IPS DF 4.7 (cell line): Measurements from ENCODE around the gene TAS1R3.

Experiments used
- DNase-seq: peaks from one replicate; pipeline ENCODE4 v3.0.0-alpha.2; 2013; ENCODE audit warnings: low spot score; ENCODE audit errors: extremely low read depth

Gene TAS1R3

GRCh38 chr1:1331068-1331965 is at the start of gene TAS1R3:
TAS1R3 (plus strand) TSS chr1:1331280; CDS start chr1:1331346, 66 bp downstream.
- no peak for DNase-seq

GRCh38 chr1:1281533-1282321 is 49.4 kb upstream of the TAS1R3 start:
- DNase-seq: no peak

GRCh38 chr1:1282998-1283397 is 48.1 kb upstream of the TAS1R3 start:
- DNase-seq: no peak

GRCh38 chr1:1283821-1284220 is 47.3 kb upstream of the TAS1R3 start:
- no peak for DNase-seq

GRCh38 chr1:1284221-1285101 is 46.6 kb upstream of the TAS1R3 start:
- no peak for DNase-seq

- no peak for DNase-seq
Observed at GRCh38 chr1:1285102-1285571, 45.9 kb upstream of the TAS1R3 start.

GRCh38 chr1:1285611-1286311 is 45.3 kb upstream of the TAS1R3 start:
- DNase-seq: no peak

GRCh38 chr1:1286313-1287261 is 44.5 kb upstream of the TAS1R3 start:
- DNase-seq: no peak

- no peak for DNase-seq
Observed at GRCh38 chr1:1287288-1288110, 43.6 kb upstream of the TAS1R3 start.

GRCh38 chr1:1290238-1290731 is 40.8 kb upstream of the TAS1R3 start:
- no peak for DNase-seq

- no peak for DNase-seq
Observed at GRCh38 chr1:1291023-1291528, 40.0 kb upstream of the TAS1R3 start.

- no peak for DNase-seq
Observed at GRCh38 chr1:1291548-1292441, 39.3 kb upstream of the TAS1R3 start.

GRCh38 chr1:1292442-1292779 is 38.7 kb upstream of the TAS1R3 start:
- no peak for DNase-seq

- no peak for DNase-seq
Observed at GRCh38 chr1:1292851-1293250, 38.2 kb upstream of the TAS1R3 start.

GRCh38 chr1:1293263-1294249 is 37.5 kb upstream of the TAS1R3 start:
- DNase-seq: no peak

- DNase-seq: no peak
Observed at GRCh38 chr1:1294250-1294890, 36.7 kb upstream of the TAS1R3 start.
